GM21825 (cell line): ENCODE data around the gene CDC42BPA.

Source experiments
- ATAC-seq: cut with Tn5 transposase; IDR thresholded peaks from one replicate; pipeline ENCODE4 v1.9.1; 2021; ENCODE audit warnings: mild to moderate bottlenecking, moderate library complexity; ENCODE audit not compliant: unreplicated experiment

CDC42BPA gene

GRCh38 chr1:227213426-227213825 lies 104.9 kb downstream of the CDC42BPA start:
- no peak for ATAC-seq

- ATAC-seq: no peak
Measured at GRCh38 chr1:227212164-227212563, 106.1 kb downstream of the CDC42BPA start.

GRCh38 chr1:227210604-227211003 lies 107.7 kb downstream of the CDC42BPA start:
- ATAC-seq: no peak

- ATAC-seq: no peak
Measured at GRCh38 chr1:227197064-227197463, 121.2 kb downstream of the CDC42BPA start.

GRCh38 chr1:227192163-227192562 lies 126.1 kb downstream of the CDC42BPA start:
- ATAC-seq: peak; percentile 80

- ATAC-seq: no peak
Measured at GRCh38 chr1:227191607-227192006, 126.7 kb downstream of the CDC42BPA start.

GRCh38 chr1:227190321-227190720 lies 128.0 kb downstream of the CDC42BPA start:
- no peak for ATAC-seq

- no peak for ATAC-seq
Measured at GRCh38 chr1:227185291-227185690, 133.0 kb downstream of the CDC42BPA start.

GRCh38 chr1:227182012-227182411 lies 136.3 kb downstream of the CDC42BPA start:
- ATAC-seq: no peak

GRCh38 chr1:227175611-227176010 lies 142.7 kb downstream of the CDC42BPA start:
- no peak for ATAC-seq

GRCh38 chr1:227174164-227174563 lies 144.1 kb downstream of the CDC42BPA start:
- ATAC-seq: no peak

- no peak for ATAC-seq
Measured at GRCh38 chr1:227170361-227171166, 147.7 kb downstream of the CDC42BPA start.

GRCh38 chr1:227169343-227169742 lies 148.9 kb downstream of the CDC42BPA start:
- ATAC-seq: no peak

- ATAC-seq: no peak
Measured at GRCh38 chr1:227167276-227168101, 150.8 kb downstream of the CDC42BPA start.

- ATAC-seq: no peak
Measured at GRCh38 chr1:227166559-227166958, 151.7 kb downstream of the CDC42BPA start.

GRCh38 chr1:227161470-227161869 lies 156.8 kb downstream of the CDC42BPA start:
- no peak for ATAC-seq

- ATAC-seq: no peak
Measured at GRCh38 chr1:227156520-227156919, 161.8 kb downstream of the CDC42BPA start.

GRCh38 chr1:227155688-227156087 lies 162.6 kb downstream of the CDC42BPA start:
- ATAC-seq: no peak

- ATAC-seq: no peak
Measured at GRCh38 chr1:227155004-227155403, 163.3 kb downstream of the CDC42BPA start.

GRCh38 chr1:227152525-227152924 lies 165.8 kb downstream of the CDC42BPA start:
- no peak for ATAC-seq

- ATAC-seq: no peak
Measured at GRCh38 chr1:227140376-227140775, 177.9 kb downstream of the CDC42BPA start.

- ATAC-seq: no peak
Measured at GRCh38 chr1:227136210-227136820, 182.0 kb downstream of the CDC42BPA start.
